ENCODE results near the gene GPANK1. TPM values are rescaled to one million over a fixed set of nuclear protein-coding genes. Genes with fewer than 3 reads are reported as not detected.

Gene GPANK1
- total RNA-seq, 1 experiment from 2014 or later: 24.2 TPM

DNA sequence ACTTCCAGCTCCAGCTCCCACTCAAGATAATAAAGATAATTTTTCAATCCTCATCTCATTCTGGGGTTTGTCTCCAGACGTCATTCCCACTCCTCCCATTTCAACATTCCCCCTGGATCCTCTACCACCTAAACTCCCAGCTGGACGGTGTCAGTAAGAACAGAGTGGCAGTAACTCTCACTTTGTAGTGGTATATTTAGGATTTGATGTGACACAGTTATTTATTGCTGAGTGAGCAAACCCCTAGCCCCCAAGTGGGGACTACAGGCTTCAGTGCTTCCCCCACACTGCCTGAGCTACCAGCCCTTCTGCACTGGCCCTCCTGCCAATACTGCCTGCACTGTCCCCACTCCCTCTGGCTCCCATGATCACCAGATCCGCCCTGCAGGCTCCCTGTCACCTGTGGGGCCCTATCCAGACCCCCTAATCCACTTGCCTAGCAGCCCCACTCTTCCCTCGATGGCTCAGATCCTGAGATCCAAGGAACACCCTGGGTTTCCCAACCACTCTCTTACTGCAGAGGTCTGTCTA, 6.6 kb downstream of the GPANK1 start:
- no peaks in the 10 kb centered on the region for H3K9me3 ChIP-seq
- DNase-seq: no peak
- H3K27me3 ChIP-seq: no peaks in the 10 kb centered on the region
- H3K36me3 ChIP-seq: peaks cover 5% of the 10 kb centered on the region
- H3K4me3 ChIP-seq: no peak overlapping the region

GRCh38 chr6:31657406-31658157, 7.2 kb downstream of the GPANK1 start:
- Histone ChIP-seq H3K9me3 (no peaks in the 10 kb centered on the region), H3K4me3 (no peak overlapping the region), H3K27me3 (no peaks in the 10 kb centered on the region), H3K36me3 (peaks cover 7% of the 10 kb centered on the region; the same call in 1 of the 2 replicates)
- DNase-seq: no peak

DNA sequence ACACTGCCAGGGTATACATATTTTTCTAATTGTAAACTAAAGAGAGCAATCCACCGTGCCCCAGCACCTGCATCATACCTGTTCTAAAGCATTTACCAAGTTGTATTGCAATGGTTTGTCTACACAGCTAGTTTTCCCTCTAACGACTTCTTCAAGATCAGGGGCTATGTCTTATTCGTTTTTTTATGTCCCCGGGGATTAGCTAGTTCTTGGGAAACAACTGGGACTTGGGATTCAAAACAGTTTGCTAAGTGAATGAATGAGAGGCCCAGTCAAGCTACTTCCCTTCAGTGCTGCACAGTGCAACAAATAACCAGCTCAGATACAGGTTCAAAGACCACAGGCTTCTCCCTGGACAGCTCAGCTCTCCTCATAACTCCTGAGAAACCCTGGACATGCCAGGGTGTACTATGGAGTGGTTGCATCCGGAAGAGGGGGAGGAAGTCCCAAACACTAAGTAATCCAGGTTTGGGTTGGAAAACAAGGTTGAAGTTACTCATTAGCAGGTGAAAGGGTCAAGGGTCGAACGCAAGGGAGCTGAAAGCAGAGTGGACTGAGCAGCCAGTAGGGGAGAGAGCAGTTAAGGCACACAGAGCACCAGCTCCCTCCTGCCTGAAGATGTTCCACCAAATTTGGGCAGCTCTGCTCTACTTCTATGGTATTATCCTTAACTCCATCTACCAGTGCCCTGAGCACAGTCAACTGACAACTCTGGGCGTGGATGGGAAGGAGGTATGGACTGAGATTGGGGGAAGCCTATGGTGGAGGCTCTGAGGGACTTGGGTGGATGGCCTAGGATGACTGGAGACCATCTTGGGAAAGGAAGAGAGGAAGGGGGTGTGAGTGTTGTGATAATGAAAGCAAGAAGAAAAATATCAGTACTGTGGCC, 9.2 kb downstream of the GPANK1 start, which contains the start of gene APOM:
Gene APOM, plus strand, starts transcription at position 546 of the 889 bp plus-strand sequence. Its CDS starts 73 bp downstream, at position 619.
- H3K4me3 ChIP-seq: no peak within 1 kb of the TSS
- no peaks in the 10 kb centered on the region for H3K27me3 ChIP-seq
- H3K36me3 ChIP-seq: peaks cover 8% of the 10 kb centered on the region; the same call in 1 of the 2 replicates
- no peaks in the 10 kb centered on the region for H3K9me3 ChIP-seq
- no peak for DNase-seq

DNA sequence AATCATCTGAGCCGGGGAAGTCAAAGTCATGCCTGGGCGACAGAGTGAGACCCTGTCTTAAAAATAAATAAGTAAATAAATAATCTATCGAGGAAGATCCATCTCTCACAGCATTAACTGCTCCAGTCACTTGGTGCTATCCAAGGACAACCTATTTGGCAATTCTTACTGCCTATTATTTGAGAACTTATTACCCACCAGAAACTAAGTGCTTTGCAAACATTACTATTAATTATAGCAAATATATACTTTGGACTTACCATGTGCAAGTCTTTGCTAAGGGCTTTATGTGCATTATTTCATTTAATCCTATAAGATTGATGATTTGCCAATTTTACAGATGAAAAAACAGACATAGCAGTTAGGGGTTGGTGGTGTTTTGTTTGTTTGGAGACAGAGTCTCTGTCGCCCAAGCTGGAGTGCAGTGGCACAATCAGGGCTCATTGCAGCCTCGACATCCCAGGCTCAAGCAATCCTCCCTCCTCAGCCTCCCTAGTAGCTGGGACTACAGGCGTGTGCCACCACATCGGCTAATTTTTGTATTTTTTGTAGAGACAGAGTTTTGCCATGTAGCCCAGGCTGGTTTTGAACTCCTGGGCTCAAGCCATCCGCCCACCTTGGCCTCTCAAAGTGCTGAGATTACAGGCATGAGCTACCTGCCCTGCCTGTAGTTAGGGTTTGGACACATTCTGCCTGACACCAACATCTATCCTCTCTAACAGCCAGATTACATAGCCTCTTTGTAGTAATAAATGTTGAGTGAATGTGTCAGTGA, 10.0 kb downstream of the GPANK1 start:
- no peaks in the 10 kb centered on the region for H3K9me3 ChIP-seq
- H3K4me3 ChIP-seq: no peak overlapping the region

GRCh38 chr6:31652925-31653724, 11.7 kb downstream of the GPANK1 start:
- Histone ChIP-seq H3K4me3 (peak overlapping the region; percentile 97), H3K36me3 (peaks cover 16% of the 10 kb centered on the region; the same call in 1 of the 2 replicates), H3K27me3 (no peaks in the 10 kb centered on the region), H3K9me3 (no peaks in the 10 kb centered on the region)
- DNase-seq: peak; percentile 87

More for the DNA sequence above, 10.0 kb downstream of the GPANK1 start:
- peaks cover 8% of the 10 kb centered on the region; the same call in 1 of the 2 replicates for H3K36me3 ChIP-seq
- no peaks in the 10 kb centered on the region for H3K27me3 ChIP-seq
- DNase-seq: no peak

GRCh38 chr6:31651602-31652191, 13.1 kb downstream of the GPANK1 start:
- DNase-seq: no peak

DNA sequence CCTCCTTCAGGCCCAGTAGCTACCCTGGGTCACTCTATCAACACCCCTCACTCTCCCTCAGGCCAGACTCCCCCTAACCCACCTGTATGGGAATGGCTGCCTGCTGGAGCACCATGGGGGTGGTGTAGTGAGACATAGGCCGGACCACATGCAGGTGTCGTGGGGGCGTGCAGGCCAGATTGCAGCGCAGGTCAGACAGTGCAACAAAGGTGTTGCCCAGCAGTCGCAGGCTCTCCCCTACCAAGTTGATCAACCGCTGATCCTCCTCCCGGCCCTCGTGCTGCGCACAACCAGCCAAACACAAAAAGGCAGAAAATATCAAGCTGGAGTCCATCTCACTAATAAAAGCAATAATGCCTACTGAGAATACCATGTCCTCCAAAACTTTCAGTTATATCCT, 19.5 kb downstream of the GPANK1 start:
- H3K4me3 ChIP-seq: no peak overlapping the region
- peaks cover 14% of the 10 kb centered on the region for H3K36me3 ChIP-seq

More at GRCh38 chr6:31651602-31652191, 13.1 kb downstream of the GPANK1 start:
- peaks cover 16% of the 10 kb centered on the region; the same call in 1 of the 2 replicates for H3K36me3 ChIP-seq
- H3K9me3 ChIP-seq: no peaks in the 10 kb centered on the region
- H3K4me3 ChIP-seq: peak overlapping the region; percentile 97
- no peaks in the 10 kb centered on the region for H3K27me3 ChIP-seq

GRCh38 chr6:31643818-31644454, 20.9 kb downstream of the GPANK1 start:
- no peaks in the 10 kb centered on the region for H3K9me3 ChIP-seq
- no peak for DNase-seq
- H3K27me3 ChIP-seq: no peaks in the 10 kb centered on the region
- H3K36me3 ChIP-seq: peaks cover 12% of the 10 kb centered on the region
- H3K4me3 ChIP-seq: no peak overlapping the region

More for the DNA sequence above, 19.5 kb downstream of the GPANK1 start:
- Histone ChIP-seq H3K9me3 (no peaks in the 10 kb centered on the region), H3K27me3 (no peaks in the 10 kb centered on the region)
- DNase-seq: no peak

DNA sequence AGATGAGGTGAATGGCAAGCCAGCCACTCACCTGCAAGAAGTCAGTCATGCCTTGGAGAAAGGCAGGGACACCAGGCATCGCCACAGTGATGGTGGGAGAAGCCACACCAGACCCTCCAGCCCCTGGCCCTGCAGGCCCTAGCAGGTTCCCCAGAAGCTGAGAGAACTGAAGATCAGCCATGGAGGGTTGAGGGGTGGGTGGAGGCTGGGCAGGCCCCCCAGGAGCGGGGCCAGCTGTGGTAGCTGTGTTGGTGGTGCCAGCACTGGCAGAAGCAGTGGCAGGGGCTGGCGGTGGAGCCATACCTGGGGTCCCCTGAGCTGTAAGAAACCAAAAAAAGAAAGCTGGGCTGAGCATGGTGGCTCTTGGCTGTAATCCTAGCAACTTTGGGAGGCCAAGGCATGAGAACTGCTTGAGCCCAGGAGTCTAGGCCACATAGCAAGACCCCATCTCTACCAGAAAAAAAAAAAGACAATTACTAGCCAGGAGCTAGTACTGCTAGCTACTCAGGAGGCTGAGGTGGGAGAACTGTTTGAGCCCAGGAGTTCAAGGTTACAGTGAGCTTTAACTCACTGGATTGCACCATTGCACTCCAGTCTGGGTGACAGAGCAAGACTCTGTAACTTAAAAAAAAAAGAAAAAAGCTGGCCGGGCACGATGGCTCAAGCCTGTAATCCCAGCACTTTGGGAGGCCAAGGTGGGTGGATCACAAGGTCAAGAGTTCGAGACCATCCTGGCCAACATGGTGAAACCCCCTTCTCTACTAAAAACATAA, 21.8 kb downstream of the GPANK1 start:
- Histone ChIP-seq H3K9me3 (no peaks in the 10 kb centered on the region), H3K4me3 (no peak overlapping the region), H3K27me3 (no peaks in the 10 kb centered on the region), H3K36me3 (peaks cover 9% of the 10 kb centered on the region)
- DNase-seq: no peak

GRCh38 chr6:31641370-31641769, 23.4 kb downstream of the GPANK1 start:
- Histone ChIP-seq H3K27me3 (no peaks in the 10 kb centered on the region), H3K4me3 (no peak overlapping the region), H3K9me3 (no peaks in the 10 kb centered on the region), H3K36me3 (peaks cover 15% of the 10 kb centered on the region)
- DNase-seq: no peak

DNA sequence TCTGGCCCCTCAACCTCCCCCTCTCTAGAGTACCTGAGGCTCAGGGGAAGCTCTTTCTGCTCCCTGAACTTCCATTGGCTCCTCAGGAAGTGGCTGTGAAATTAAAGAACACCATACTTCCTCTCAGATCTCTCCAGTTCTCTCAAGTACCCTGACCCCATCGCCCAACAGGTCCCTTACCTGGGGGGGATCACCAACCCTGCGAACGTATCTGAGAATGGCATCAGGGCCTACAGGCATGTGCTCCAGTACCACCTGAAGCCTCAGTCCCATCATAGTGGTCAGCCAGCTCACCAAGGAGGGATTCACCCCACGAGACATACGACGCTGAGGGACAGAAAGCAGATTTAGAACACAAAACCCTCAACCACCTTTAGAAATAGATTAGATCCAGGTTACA, 24.2 kb downstream of the GPANK1 start:
- no peaks in the 10 kb centered on the region for H3K9me3 ChIP-seq
- H3K36me3 ChIP-seq: peaks cover 18% of the 10 kb centered on the region
- no peak overlapping the region for H3K4me3 ChIP-seq
- DNase-seq: no peak
- no peaks in the 10 kb centered on the region for H3K27me3 ChIP-seq

DNA sequence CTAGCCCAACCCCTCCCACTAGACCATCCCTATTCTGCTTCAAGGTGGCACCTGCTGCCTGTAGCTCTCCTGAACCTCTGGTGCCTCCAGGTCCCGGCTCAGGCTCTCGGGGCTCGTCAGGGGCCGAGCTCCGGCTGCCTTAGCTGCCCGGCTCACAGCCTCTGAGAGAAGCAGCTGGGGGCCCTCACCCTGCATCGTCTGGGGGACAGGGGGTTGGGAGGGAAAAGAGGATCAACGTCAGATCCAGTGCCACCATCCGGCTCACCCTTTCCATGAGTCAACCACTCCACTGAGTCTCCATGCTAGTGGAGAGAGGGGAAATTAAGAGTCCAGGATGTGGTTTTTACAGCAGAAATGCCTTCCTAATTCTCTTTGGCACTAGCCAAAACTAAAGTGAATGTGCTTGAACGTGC, 25.3 kb downstream of the GPANK1 start:
- H3K4me3 ChIP-seq: no peak overlapping the region
- H3K9me3 ChIP-seq: no peaks in the 10 kb centered on the region
- no peaks in the 10 kb centered on the region for H3K27me3 ChIP-seq
- peaks cover 21% of the 10 kb centered on the region for H3K36me3 ChIP-seq
- peak; percentile 29 for DNase-seq

DNA sequence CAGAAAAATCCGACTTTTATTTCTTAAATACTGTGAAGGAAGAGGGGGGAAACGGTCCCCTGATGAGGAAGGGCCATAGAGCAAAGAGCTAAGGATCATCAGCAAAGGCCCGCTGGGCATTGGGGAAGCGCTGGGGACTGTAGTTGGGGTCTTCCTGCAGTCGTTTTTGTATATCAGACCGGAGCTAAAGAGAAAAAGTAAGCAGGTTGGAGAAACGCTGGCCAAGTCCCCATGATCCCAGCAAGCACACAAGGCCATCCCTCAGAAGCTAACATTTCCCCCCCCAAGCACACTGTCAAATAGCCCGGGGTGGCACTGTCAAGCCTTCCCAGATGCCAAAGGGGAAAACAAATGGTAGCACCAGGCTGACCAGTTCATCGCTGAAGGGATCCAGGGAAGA, 25.8 kb downstream of the GPANK1 start:
- peaks cover 23% of the 10 kb centered on the region for H3K36me3 ChIP-seq
- DNase-seq: no peak
- no peak overlapping the region for H3K4me3 ChIP-seq

More for the DNA sequence above, 25.8 kb downstream of the GPANK1 start:
- Histone ChIP-seq H3K27me3 (no peaks in the 10 kb centered on the region), H3K9me3 (no peaks in the 10 kb centered on the region)

Data from MG63 (cell line).